DOHH2 (cell line): ENCODE data around the gene TMTC1.

Experiments
- H3F3A ChIP-seq: fragments of 200-600 bp; sonication (generic), shearing (Covaris generic); 2 replicates; pipeline ENCODE4 v1.6.0; 2016; ENCODE audit warnings: antibody characterized with exemption, mild to moderate bottlenecking; ENCODE audit not compliant: control insufficient read depth, insufficient read depth
- H3K27ac ChIP-seq: fragments of 200-600 bp; sonication (generic); 2 replicates; pipeline ENCODE4 v1.5.1; 2014; ENCODE audit warnings: low read depth, mild to moderate bottlenecking, low read length, moderate library complexity
- H3K27me3 ChIP-seq: fragments of 200-600 bp; sonication (generic); 2 replicates; pipeline ENCODE4 v1.6.1; 2014; ENCODE audit warnings: mild to moderate bottlenecking, low read length, mixed read lengths; ENCODE audit not compliant: control insufficient read depth
- H3K36me3 ChIP-seq: fragments of 200-600 bp; sonication (generic); 2 replicates; pipeline ENCODE4 v1.6.1; 2014; ENCODE audit warnings: mild to moderate bottlenecking, low read length, moderate library complexity, mixed read lengths; ENCODE audit not compliant: control insufficient read depth
- H3K4me1 ChIP-seq: fragments of 200-600 bp; sonication (generic); 2 replicates; pipeline ENCODE4 v1.6.1; 2014; ENCODE audit warnings: mild to moderate bottlenecking, low read length, mixed read lengths; ENCODE audit not compliant: control insufficient read depth
- H3K4me2 ChIP-seq: fragments of 200-600 bp; sonication (generic); 2 replicates; pipeline ENCODE4 v1.6.0; 2014; ENCODE audit warnings: mild to moderate bottlenecking, low read length, moderate library complexity
- H3K4me3 ChIP-seq: fragments of 200-600 bp; sonication (generic); 2 replicates; pipeline ENCODE4 v1.5.1; 2014; ENCODE audit warnings: mild to moderate bottlenecking, low read length, mixed read lengths
- H3K79me2 ChIP-seq: fragments of 200-600 bp; sonication (generic); 2 replicates; pipeline ENCODE4 v1.6.1; 2014; ENCODE audit warnings: mild to moderate bottlenecking, low read length, mixed read lengths; ENCODE audit not compliant: control insufficient read depth
- H3K9me2 ChIP-seq: fragments of 200-600 bp; sonication (generic); replicated peaks from 2 replicates; pipeline ENCODE4 v1.6.1; 2014; ENCODE audit warnings: mild to moderate bottlenecking, low read length, mixed read lengths; ENCODE audit not compliant: control insufficient read depth
- H3K9me3 ChIP-seq: fragments of 200-600 bp; sonication (generic); 2 replicates; pipeline ENCODE4 v1.6.1; 2014; ENCODE audit warnings: antibody characterized with exemption, low read length, mixed read lengths; ENCODE audit not compliant: control insufficient read depth, insufficient read depth
- H4K20me1 ChIP-seq: fragments of 200-600 bp; sonication (generic); 2 replicates; pipeline ENCODE4 v1.6.0; 2014; ENCODE audit warnings: low read depth, mild to moderate bottlenecking, antibody characterized with exemption, low read length, moderate library complexity; ENCODE audit not compliant: control insufficient read depth, insufficient read depth
- CTCF ChIP-seq: fragments of 200-600 bp; sonication (generic); IDR thresholded peaks from one replicate; pipeline ENCODE4 v1.5.1; 2014; ENCODE audit warnings: antibody characterized with exemption, mild to moderate bottlenecking, low read depth, low read length; ENCODE audit not compliant: poor library complexity, severe bottlenecking
- EZH2phosphoT487 ChIP-seq: fragments of 200-600 bp; sonication (generic); IDR thresholded peaks from 2 replicates; pipeline ENCODE4 v1.6.1; 2017; ENCODE audit warnings: borderline replicate concordance, mild to moderate bottlenecking, antibody characterized with exemption, low read length, moderate library complexity, mixed read lengths

Gene TMTC1

GRCh38 chr12:29782285-29782870 lies 1.4 kb downstream of the TMTC1 start:
- Histone ChIP-seq H3F3A (no peaks in the 10 kb centered on the region), H3K9me3 (no peaks in the 10 kb centered on the region; the same call in 1 of the 2 replicates), H3K4me1 (no peaks in the 10 kb centered on the region), H3K4me2 (no peak overlapping the region), H3K36me3 (no peaks in the 10 kb centered on the region), H3K4me3 (no peak overlapping the region), H3K27ac (no peak overlapping the region), H3K79me2 (no peaks in the 10 kb centered on the region), H3K27me3 (no peaks in the 10 kb centered on the region), H3K9me2 (no peaks in the 10 kb centered on the region), H4K20me1 (no peaks in the 10 kb centered on the region)
- TF ChIP-seq CTCF = no peak
- TF ChIP-seq EZH2phosphoT487 = no peak

GRCh38 chr12:29781705-29782266 lies 2.0 kb downstream of the TMTC1 start:
- no peaks in the 10 kb centered on the region; the same call in 1 of the 2 replicates for H3K9me3 ChIP-seq
- H3K4me1 ChIP-seq = no peaks in the 10 kb centered on the region
- H3K79me2 ChIP-seq = no peaks in the 10 kb centered on the region
- H3K4me3 ChIP-seq = no peak overlapping the region
- no peak overlapping the region for H3K4me2 ChIP-seq
- H3K9me2 ChIP-seq = no peaks in the 10 kb centered on the region
- no peaks in the 10 kb centered on the region for H3K27me3 ChIP-seq
- TF ChIP-seq CTCF (no peak), EZH2phosphoT487 (no peak)
- no peaks in the 10 kb centered on the region for H3F3A ChIP-seq
- H4K20me1 ChIP-seq = no peaks in the 10 kb centered on the region
- no peaks in the 10 kb centered on the region for H3K36me3 ChIP-seq
- no peak overlapping the region for H3K27ac ChIP-seq

GRCh38 chr12:29781188-29781587 lies 2.6 kb downstream of the TMTC1 start:
- no peaks in the 10 kb centered on the region for H3K79me2 ChIP-seq
- no peak overlapping the region for H3K4me2 ChIP-seq
- no peaks in the 10 kb centered on the region for H3F3A ChIP-seq

GRCh38 chr12:29780084-29780483 lies 3.7 kb downstream of the TMTC1 start:
- Histone ChIP-seq H3K27ac (no peak overlapping the region), H3K4me3 (no peak overlapping the region), H3K9me3 (no peaks in the 10 kb centered on the region; the same call in 1 of the 2 replicates), H3K79me2 (no peaks in the 10 kb centered on the region), H3K4me2 (no peak overlapping the region), H3K27me3 (no peaks in the 10 kb centered on the region), H3K36me3 (no peaks in the 10 kb centered on the region), H3K4me1 (no peaks in the 10 kb centered on the region), H3K9me2 (no peaks in the 10 kb centered on the region), H4K20me1 (no peaks in the 10 kb centered on the region), H3F3A (no peaks in the 10 kb centered on the region)
- TF ChIP-seq CTCF (no peak), EZH2phosphoT487 (no peak)

More at GRCh38 chr12:29781188-29781587, 2.6 kb downstream of the TMTC1 start:
- Histone ChIP-seq H3K36me3 (no peaks in the 10 kb centered on the region), H3K27me3 (no peaks in the 10 kb centered on the region), H3K9me3 (no peaks in the 10 kb centered on the region; the same call in 1 of the 2 replicates), H3K4me3 (no peak overlapping the region), H3K27ac (no peak overlapping the region), H3K9me2 (no peaks in the 10 kb centered on the region), H4K20me1 (no peaks in the 10 kb centered on the region), H3K4me1 (no peaks in the 10 kb centered on the region)
- TF ChIP-seq EZH2phosphoT487 = no peak
